Measurements from ENCODE around the gene TOGARAM2. TPM values are rescaled to one million over a fixed set of nuclear protein-coding genes. Genes with fewer than 3 reads are reported as not detected.

TOGARAM2 gene
- total RNA-seq, 1 experiment from 2014 or later, result 0.75 TPM

DNA sequence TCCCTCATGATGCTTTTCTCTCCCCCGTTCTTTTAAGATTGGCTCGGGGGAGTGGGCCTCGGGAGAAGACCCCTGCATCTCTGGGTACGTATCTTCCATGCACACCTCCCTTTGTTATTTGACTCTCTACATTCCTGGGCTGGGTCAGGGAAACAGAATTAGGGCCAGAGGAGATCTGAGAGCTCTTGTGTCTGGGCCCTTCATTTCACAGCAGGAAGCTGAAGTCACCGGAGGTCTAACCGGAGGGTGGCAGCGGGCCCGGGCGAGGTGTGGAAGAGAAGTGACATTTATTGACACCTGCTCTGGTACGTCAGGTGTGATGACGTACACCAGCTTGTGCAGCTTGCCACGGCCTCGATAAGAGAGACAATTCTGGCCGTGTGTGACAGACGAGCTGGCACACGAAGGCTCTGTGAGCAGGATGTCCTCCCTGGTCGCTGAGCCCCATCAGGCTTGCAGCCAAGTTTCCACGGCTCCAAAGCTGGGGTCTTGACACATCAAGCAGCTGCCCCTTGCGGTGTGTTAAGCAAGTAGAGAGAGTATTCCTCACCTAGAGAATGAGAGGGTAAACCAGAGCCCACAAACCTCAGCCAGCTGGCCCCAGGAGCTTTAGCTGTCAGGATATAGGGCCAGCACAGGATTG is 30.4 kb downstream of the TOGARAM2 start:
- ChIA-PET CTCF (no interaction called here), POLR2A (ENCODE audit: low non-redundant PET) (no interaction called here)
- intact Hi-C loops (cut with micrococcal nuclease; ENCODE audit: unreplicated experiment), result no loop called here
- no peak for TF ChIP-seq CTCF (conservative IDR thresholded peaks at IDR 0.05; ENCODE audit: low read depth, low read length)
- TF ChIP-seq EZH2 (IDR thresholded peaks at IDR 0.05; ENCODE audit: borderline replicate concordance, low read depth, low read length, poor library complexity, severe bottlenecking), result no peak
- H3K9me3 ChIP-seq (ENCODE audit: low read depth, low read length, poor library complexity, severe bottlenecking), result no peaks in the 10 kb centered on the region
- BruUV-seq (replicated peaks), result no TSS peak
- no peaks in the 10 kb centered on the region for H3K36me3 ChIP-seq (ENCODE audit: insufficient read depth, low read length, poor library complexity, severe bottlenecking)
- no peak overlapping the region for H3K4me3 ChIP-seq (ENCODE audit: low read depth, low read length, poor library complexity, severe bottlenecking)
- no peak for DNase-seq (ENCODE audit: low spot score)
- H3K27me3 ChIP-seq (replicated peaks; ENCODE audit: insufficient read depth, low read depth, low read length, poor library complexity), result no peaks in the 10 kb centered on the region
- no peak overlapping the region for H3K27ac ChIP-seq (ENCODE audit: low read depth, low read length, poor library complexity, severe bottlenecking)
- peaks cover 13% of the 10 kb centered on the region for H3K4me1 ChIP-seq (ENCODE audit: insufficient read depth, low read length, poor library complexity, severe bottlenecking)

GRCh38 chr2:29012211-29012681 is 31.1 kb downstream of the TOGARAM2 start:
- no TSS peak for BruUV-seq (replicated peaks)
- TF ChIP-seq CTCF (conservative IDR thresholded peaks at IDR 0.05; ENCODE audit: low read depth, low read length) (no peak), EZH2 (IDR thresholded peaks at IDR 0.05; ENCODE audit: borderline replicate concordance, low read depth, low read length, poor library complexity, severe bottlenecking) (no peak)
- ChIA-PET POLR2A (ENCODE audit: low non-redundant PET) (no interaction called here), CTCF (interaction anchor here (0.5 kb wide), 1 partner anchor 153 kb away, joined by 3 read pairs; no protein-coding TSS in a partner anchor)
- H3K4me3 ChIP-seq (ENCODE audit: low read depth, low read length, poor library complexity, severe bottlenecking), result no peak overlapping the region
- H3K9me3 ChIP-seq (ENCODE audit: low read depth, low read length, poor library complexity, severe bottlenecking), result no peaks in the 10 kb centered on the region
- no peak overlapping the region for H3K27ac ChIP-seq (ENCODE audit: low read depth, low read length, poor library complexity, severe bottlenecking)
- no peaks in the 10 kb centered on the region for H3K27me3 ChIP-seq (replicated peaks; ENCODE audit: insufficient read depth, low read depth, low read length, poor library complexity)
- H3K36me3 ChIP-seq (ENCODE audit: insufficient read depth, low read length, poor library complexity, severe bottlenecking), result no peaks in the 10 kb centered on the region
- intact Hi-C loops (cut with micrococcal nuclease; ENCODE audit: unreplicated experiment), result no loop called here
- DNase-seq (ENCODE audit: low spot score), result no peak
- H3K4me1 ChIP-seq (ENCODE audit: insufficient read depth, low read length, poor library complexity, severe bottlenecking), result peaks cover 16% of the 10 kb centered on the region

- Histone ChIP-seq H3K4me3 (ENCODE audit: low read depth, low read length, poor library complexity, severe bottlenecking) (no peak overlapping the region), H3K27me3 (replicated peaks; ENCODE audit: insufficient read depth, low read depth, low read length, poor library complexity) (no peaks in the 10 kb centered on the region), H3K36me3 (ENCODE audit: insufficient read depth, low read length, poor library complexity, severe bottlenecking) (no peaks in the 10 kb centered on the region), H3K27ac (ENCODE audit: low read depth, low read length, poor library complexity, severe bottlenecking) (no peak overlapping the region), H3K9me3 (ENCODE audit: low read depth, low read length, poor library complexity, severe bottlenecking) (no peaks in the 10 kb centered on the region), H3K4me1 (ENCODE audit: insufficient read depth, low read length, poor library complexity, severe bottlenecking) (peaks cover 16% of the 10 kb centered on the region)
- ChIA-PET POLR2A (ENCODE audit: low non-redundant PET) (no interaction called here), CTCF (no interaction called here)
- intact Hi-C loops (cut with micrococcal nuclease; ENCODE audit: unreplicated experiment), result no loop called here
- peak; percentile 19 for DNase-seq (ENCODE audit: low spot score)
- TF ChIP-seq EZH2 (IDR thresholded peaks at IDR 0.05; ENCODE audit: borderline replicate concordance, low read depth, low read length, poor library complexity, severe bottlenecking) (no peak), CTCF (conservative IDR thresholded peaks at IDR 0.05; ENCODE audit: low read depth, low read length) (no peak)
- BruUV-seq (replicated peaks), result no TSS peak
Observed at GRCh38 chr2:29013057-29013780, 32.1 kb downstream of the TOGARAM2 start.

Measured in A673 (cell line).